CD4-positive, alpha-beta T cell treated with Interleukin-6 at 100 ng/mL for 8 hours (primary cell): ENCODE data around the gene SUSD4.

Experiments used
- DNase-seq: peaks from one replicate; pipeline ENCODE4 v3.0.0-alpha.2; 2020; ENCODE audit warnings: mixed read lengths, low spot score

Gene SUSD4

GRCh38 chr1:223329252-223329651 lies 34.7 kb downstream of the SUSD4 start:
- no peak for DNase-seq

- no peak for DNase-seq
Measured at GRCh38 chr1:223328566-223328965, 35.4 kb downstream of the SUSD4 start.

DNA sequence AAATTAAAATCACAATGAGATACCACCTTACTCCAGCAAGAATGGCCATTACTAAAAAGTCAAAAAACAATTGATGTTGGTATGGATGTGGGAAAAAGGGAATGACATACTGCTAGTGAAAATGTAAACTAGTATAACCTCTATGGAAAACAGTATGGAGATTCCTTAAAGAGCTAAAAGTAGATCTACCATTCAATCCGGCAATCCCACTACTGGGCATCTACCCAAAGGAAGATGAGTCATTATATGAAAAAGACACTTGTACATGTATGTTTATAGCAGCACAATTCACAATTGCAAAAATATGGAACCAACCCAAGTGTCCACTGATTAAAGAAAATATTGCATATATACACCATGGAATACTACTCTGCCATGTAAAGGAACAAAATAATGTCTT lies 37.2 kb downstream of the SUSD4 start:
- no peak for DNase-seq

- no peak for DNase-seq
Measured at GRCh38 chr1:223323491-223324484, 40.2 kb downstream of the SUSD4 start.

- no peak for DNase-seq
Measured at GRCh38 chr1:223322868-223323267, 41.1 kb downstream of the SUSD4 start.

DNA sequence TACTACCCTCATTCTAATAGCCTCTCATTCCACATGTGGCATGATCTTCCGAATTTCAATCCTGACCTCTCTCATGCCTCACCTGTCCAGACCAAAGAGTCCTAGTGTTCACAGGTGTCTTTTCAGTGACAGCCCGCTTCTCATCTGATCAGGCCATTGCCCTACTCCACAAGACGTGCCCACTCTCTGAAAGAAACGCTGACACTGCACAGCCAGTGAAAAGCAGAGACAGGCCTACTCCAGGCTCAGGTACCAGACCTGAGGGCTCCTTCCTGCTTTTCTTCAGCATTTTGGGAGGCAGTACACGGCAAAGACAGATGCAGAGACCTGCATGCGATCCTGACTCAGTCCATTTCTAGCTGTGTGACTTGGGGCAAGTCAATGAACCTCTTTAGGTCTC lies 43.0 kb downstream of the SUSD4 start:
- no peak for DNase-seq

DNA sequence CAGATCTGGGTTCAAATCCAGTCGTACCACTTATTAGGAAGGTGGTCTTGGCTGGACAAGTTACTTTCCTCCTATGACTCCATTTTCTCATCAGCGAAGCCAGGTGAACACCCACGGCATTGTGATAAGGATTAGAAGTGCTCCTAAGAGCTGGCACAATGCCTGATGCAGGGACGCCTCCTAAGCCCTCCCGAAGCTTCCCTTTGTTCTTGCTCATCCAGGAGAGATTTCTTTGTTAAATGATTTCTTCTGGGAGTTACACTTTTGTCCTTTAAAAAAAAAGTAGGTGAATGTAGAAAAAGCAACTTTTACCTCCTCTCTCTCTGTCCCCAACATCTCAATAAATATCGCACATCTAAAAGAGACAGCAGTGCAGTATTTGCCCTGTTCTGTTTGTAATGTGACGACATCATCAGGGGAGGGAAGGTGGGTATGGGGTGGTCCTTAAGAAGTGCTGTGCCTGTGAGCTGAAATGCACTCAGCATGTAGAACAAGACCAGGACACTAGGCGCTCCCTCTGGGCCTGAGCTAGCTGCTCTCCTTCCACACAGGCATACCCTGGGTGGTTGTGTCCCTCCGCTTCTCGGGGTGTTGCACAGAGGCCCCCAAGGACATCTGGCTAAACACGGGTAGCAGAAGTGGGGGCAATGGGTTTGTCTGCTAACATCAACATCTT lies 43.9 kb downstream of the SUSD4 start:
- DNase-seq, result no peak

GRCh38 chr1:223319398-223319797 lies 44.6 kb downstream of the SUSD4 start:
- DNase-seq, result no peak

GRCh38 chr1:223316082-223316481 lies 47.9 kb downstream of the SUSD4 start:
- no peak for DNase-seq

- no peak for DNase-seq
Measured at GRCh38 chr1:223315665-223316064, 48.3 kb downstream of the SUSD4 start.

GRCh38 chr1:223313415-223313754 lies 50.6 kb downstream of the SUSD4 start:
- no peak for DNase-seq

GRCh38 chr1:223312705-223313414 lies 51.1 kb downstream of the SUSD4 start:
- no peak for DNase-seq

- DNase-seq, result no peak
Measured at GRCh38 chr1:223312273-223312672, 51.7 kb downstream of the SUSD4 start.

DNA sequence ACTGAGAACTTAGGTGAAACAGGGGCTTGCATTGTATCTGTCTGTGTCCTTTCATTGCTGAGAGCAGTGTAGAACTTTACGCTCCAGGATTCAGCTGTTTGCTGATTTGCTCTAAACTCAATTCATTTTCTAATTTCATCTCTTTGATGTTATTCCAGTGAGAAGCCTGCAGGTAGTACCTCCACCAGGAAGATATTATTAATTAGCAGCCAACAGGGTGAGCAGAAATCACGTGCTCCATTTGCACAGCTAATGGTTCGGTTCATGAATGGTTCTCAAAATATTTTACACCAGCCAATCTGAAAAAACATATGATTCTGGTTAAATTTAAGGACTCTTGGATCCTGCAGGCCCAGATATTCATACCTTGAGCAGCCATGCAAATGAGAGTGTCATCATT lies 52.1 kb downstream of the SUSD4 start:
- no peak for DNase-seq

DNA sequence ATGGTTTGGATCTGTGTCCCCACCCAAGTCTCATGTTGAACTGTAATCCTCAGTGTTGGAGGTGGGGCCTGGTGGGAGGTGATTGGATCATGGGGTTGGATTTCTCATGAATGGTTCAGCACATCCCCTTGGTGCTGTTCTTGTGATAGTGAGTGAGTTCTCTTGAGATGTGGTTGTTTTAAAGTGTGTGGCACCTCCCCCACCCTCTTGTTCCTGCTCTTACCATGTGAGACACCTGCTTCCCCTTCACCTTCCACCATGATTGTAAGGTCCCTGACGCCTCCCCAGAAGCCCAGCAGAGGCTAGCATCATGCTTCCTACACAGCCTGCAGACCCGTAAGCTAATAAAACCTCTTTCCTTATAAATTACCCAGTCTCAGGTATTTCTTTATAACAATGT lies 55.8 kb downstream of the SUSD4 start:
- DNase-seq, result no peak

DNA sequence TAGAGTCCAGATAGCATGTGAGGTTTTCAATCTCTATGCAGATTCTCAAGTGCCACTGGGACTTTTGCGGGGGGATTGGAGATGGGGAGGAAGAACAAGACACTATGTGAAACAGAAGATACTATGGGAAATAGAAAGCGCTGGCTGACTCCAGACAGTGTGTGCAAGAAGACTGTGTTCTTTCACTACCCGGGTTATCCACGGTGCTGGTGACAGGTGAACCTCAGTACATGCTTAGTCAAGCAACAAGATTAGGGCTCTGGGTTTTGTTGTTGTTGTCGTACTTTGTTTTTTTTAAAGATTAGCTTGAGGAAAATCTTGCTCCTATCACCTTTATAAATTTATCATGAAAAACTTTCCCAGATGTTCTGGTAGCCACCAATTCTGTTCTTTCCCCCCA lies 56.4 kb downstream of the SUSD4 start:
- no peak for DNase-seq

DNA sequence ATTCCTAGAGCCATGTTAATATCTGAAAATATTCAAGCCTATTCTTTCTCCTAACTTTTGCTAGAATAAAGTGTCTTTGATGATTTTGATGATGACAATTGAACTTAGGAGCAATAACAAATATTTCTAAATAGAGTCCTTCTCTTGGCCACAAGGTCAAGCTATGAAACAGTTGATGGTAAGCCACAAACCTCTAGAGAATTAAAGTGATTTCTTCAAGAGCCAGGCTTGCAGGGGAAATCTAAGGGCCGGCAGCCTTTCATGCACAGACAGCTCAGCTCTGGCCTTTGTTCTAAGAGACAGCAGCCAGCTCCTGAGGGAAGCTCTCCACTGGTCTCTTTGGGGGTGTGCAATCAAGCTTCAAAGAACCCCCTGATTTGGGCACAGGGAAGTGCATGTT lies 59.0 kb downstream of the SUSD4 start:
- no peak for DNase-seq

DNA sequence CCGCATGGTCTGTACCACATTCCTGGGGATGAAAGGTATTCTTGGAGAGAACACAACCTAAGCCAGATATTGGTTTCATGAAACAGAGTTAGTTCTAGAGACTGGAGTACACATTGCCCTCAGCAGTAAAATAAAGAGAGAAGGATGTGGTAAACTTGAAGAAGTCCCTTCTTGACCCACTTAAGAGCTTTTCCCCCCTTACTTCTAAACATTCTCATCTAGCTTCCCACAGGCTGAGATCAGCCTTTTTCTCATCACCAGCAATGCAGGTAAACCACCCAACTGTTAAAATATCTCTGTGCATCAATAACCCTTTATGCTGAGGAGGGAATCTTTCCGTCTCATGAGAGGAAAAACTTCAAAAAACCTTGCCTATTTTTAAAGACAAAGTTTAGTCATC lies 62.6 kb downstream of the SUSD4 start:
- DNase-seq, result no peak

DNA sequence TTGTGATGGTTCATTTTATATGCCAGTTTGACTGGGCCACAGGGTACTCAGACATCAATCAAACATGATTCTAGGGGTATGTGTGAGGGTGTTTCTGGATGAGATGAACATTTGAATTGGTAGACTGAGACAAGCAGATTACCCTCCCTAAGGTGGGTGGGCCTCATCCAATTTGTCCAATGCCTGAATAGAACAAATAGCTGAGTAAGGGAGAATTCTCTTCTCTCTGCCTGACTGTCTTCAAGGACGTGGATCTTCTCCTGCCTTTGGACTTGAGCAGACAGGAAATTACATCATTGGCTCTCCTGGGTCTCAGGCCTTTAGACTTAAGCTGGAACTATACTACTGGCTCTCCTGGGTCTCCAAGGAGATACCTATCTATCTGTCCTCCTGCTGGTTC lies 64.4 kb downstream of the SUSD4 start:
- DNase-seq, result no peak

- DNase-seq, result no peak
Measured at GRCh38 chr1:223298701-223299100, 65.3 kb downstream of the SUSD4 start.

- no peak for DNase-seq
Measured at GRCh38 chr1:223297800-223298199, 66.2 kb downstream of the SUSD4 start.

DNA sequence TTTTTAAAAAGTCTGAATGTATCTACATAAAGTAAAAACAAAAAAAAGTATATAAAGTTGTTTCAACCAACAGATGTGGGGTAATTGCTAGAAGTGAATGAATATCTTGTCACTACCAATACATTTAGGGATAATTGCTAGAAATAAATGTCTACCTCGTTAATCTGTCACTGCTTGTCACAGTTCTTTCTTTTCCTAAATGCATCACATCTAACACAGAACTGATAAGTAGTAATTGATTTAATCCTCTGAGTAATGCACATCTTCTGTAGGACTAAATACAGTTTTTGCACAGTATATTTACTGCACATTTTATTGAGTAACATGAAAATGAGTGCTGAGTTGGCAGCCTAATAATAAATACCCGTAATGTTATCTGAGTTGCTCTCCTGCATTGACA lies 72.2 kb downstream of the SUSD4 start:
- DNase-seq, result no peak

GRCh38 chr1:223290397-223290796 lies 73.6 kb downstream of the SUSD4 start:
- DNase-seq, result no peak
